ENCODE results near the gene ERC2.

- TF ChIP-seq, protein P1, sequence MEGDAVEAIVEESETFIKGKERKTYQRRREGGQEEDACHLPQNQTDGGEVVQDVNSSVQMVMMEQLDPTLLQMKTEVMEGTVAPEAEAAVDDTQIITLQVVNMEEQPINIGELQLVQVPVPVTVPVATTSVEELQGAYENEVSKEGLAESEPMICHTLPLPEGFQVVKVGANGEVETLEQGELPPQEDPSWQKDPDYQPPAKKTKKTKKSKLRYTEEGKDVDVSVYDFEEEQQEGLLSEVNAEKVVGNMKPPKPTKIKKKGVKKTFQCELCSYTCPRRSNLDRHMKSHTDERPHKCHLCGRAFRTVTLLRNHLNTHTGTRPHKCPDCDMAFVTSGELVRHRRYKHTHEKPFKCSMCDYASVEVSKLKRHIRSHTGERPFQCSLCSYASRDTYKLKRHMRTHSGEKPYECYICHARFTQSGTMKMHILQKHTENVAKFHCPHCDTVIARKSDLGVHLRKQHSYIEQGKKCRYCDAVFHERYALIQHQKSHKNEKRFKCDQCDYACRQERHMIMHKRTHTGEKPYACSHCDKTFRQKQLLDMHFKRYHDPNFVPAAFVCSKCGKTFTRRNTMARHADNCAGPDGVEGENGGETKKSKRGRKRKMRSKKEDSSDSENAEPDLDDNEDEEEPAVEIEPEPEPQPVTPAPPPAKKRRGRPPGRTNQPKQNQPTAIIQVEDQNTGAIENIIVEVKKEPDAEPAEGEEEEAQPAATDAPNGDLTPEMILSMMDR (conservative IDR thresholded peaks at IDR 0.05; ENCODE audit: low read depth, low read length), result no peak
- no peak for TF ChIP-seq EZH2 (IDR thresholded peaks at IDR 0.05; ENCODE audit: borderline replicate concordance, low read depth, low read length, poor library complexity, severe bottlenecking)
Measured at GRCh38 chr3:55792742-55793141, 675.5 kb downstream of the ERC2 start.

Measured in A673 (cell line).